Measurements from ENCODE around the gene PHYHD1.
"Not testable (repeated sequence)": the region's sequence is repeated elsewhere in the genome, so short reads cannot be mapped to it uniquely, and the experiment has no call there.

Gene PHYHD1

GRCh38 chr9:128921881-128922763, 1.3 kb downstream of the PHYHD1 start:
- no peak for TF ChIP-seq POLR2A (IDR thresholded peaks at IDR 0.05; ENCODE audit: low read depth, low read length)
- no peak for DNase-seq (ENCODE audit: insufficient read length, low spot score)
- no peak for FAIRE-seq

- TF ChIP-seq POLR2A (IDR thresholded peaks at IDR 0.05; ENCODE audit: low read depth, low read length) = no peak
- DNase-seq (ENCODE audit: insufficient read length, low spot score) (no peak), FAIRE-seq (no peak)
These were observed 2.7 kb downstream of the PHYHD1 start for GRCh38 chr9:128923493-128923883.

GRCh38 chr9:128927731-128928411, 7.1 kb downstream of the PHYHD1 start:
- FAIRE-seq (peak; percentile 33), DNase-seq (ENCODE audit: insufficient read length, low spot score) (peak; percentile 83)
- no peak for TF ChIP-seq POLR2A (IDR thresholded peaks at IDR 0.05; ENCODE audit: low read depth, low read length)

GRCh38 chr9:128928624-128929023, 7.8 kb downstream of the PHYHD1 start:
- no peak for TF ChIP-seq POLR2A (IDR thresholded peaks at IDR 0.05; ENCODE audit: low read depth, low read length)
- DNase-seq (ENCODE audit: insufficient read length, low spot score) = no peak
- FAIRE-seq = no peak

GRCh38 chr9:128929560-128929959, 8.8 kb downstream of the PHYHD1 start:
- no peak for TF ChIP-seq POLR2A (IDR thresholded peaks at IDR 0.05; ENCODE audit: low read depth, low read length)
- FAIRE-seq (no peak), DNase-seq (ENCODE audit: insufficient read length, low spot score) (no peak)

- DNase-seq (ENCODE audit: insufficient read length, low spot score) (no peak), FAIRE-seq (no peak)
- TF ChIP-seq POLR2A (IDR thresholded peaks at IDR 0.05; ENCODE audit: low read depth, low read length) = no peak
These were observed 12.9 kb downstream of the PHYHD1 start for GRCh38 chr9:128933731-128934130.

GRCh38 chr9:128936171-128936865, 15.5 kb downstream of the PHYHD1 start:
- no peak for FAIRE-seq
- no peak for TF ChIP-seq POLR2A (IDR thresholded peaks at IDR 0.05; ENCODE audit: low read depth, low read length)
- no peak for DNase-seq (ENCODE audit: insufficient read length, low spot score)

- FAIRE-seq = no peak
- no peak for TF ChIP-seq POLR2A (IDR thresholded peaks at IDR 0.05; ENCODE audit: low read depth, low read length)
- no peak for DNase-seq (ENCODE audit: insufficient read length, low spot score)
These were observed 16.8 kb downstream of the PHYHD1 start for GRCh38 chr9:128937310-128938165.

GRCh38 chr9:128940271-128940921, 19.6 kb downstream of the PHYHD1 start:
- DNase-seq (ENCODE audit: insufficient read length, low spot score) = no peak

GRCh38 chr9:128940946-128941755, 20.4 kb downstream of the PHYHD1 start:
- no peak for DNase-seq (ENCODE audit: insufficient read length, low spot score)
- FAIRE-seq = no peak
- no peak for TF ChIP-seq POLR2A (IDR thresholded peaks at IDR 0.05; ENCODE audit: low read depth, low read length)

More at GRCh38 chr9:128940271-128940921, 19.6 kb downstream of the PHYHD1 start:
- no peak for TF ChIP-seq POLR2A (IDR thresholded peaks at IDR 0.05; ENCODE audit: low read depth, low read length)
- no peak for FAIRE-seq

GRCh38 chr9:128943832-128944620, 23.2 kb downstream of the PHYHD1 start:
- FAIRE-seq = no peak
- DNase-seq (ENCODE audit: insufficient read length, low spot score) = no peak
- no peak for TF ChIP-seq POLR2A (IDR thresholded peaks at IDR 0.05; ENCODE audit: low read depth, low read length)

GRCh38 chr9:128944966-128945365, 24.2 kb downstream of the PHYHD1 start:
- FAIRE-seq; DNase-seq (ENCODE audit: insufficient read length, low spot score): not testable (repeated sequence)

Data from H54 (cell line).